NT2/D1 (cell line): ENCODE results near the gene KCNN3.
"Not testable (repeated sequence)": the region's sequence is repeated elsewhere in the genome, so short reads cannot be mapped to it uniquely, and the experiment has no call there.

Experiments used
- DNase-seq: peaks from one replicate; pipeline ENCODE4 v3.0.0-alpha.2; 2011; ENCODE audit warnings: low read depth, low spot score
- H3K27me3 ChIP-seq: 2 replicates; pipeline ENCODE4 v1.6.0; 2011; ENCODE audit warnings: mild to moderate bottlenecking; ENCODE audit not compliant: insufficient read length, insufficient read depth
- H3K36me3 ChIP-seq: 2 replicates; pipeline ENCODE4 v1.6.1; 2011; ENCODE audit warnings: mild to moderate bottlenecking, low read length, mixed read lengths; ENCODE audit not compliant: insufficient read depth, insufficient read length
- H3K4me1 ChIP-seq: 2 replicates; pipeline ENCODE4 v1.5.1; 2011; ENCODE audit not compliant: insufficient read depth, insufficient read length
- H3K4me3 ChIP-seq: 2 replicates; pipeline ENCODE4 v1.5.1; 2011; ENCODE audit warnings: low read depth; ENCODE audit not compliant: insufficient read length
- H3K9ac ChIP-seq: 2 replicates; pipeline ENCODE4 v1.6.0; 2011; ENCODE audit warnings: low read depth; ENCODE audit not compliant: insufficient read length
- H3K9me3 ChIP-seq: 2 replicates; pipeline ENCODE4 v1.5.1; 2011; ENCODE audit warnings: mild to moderate bottlenecking, low read length; ENCODE audit not compliant: insufficient read depth
- SUZ12 ChIP-seq: IDR thresholded peaks from 2 replicates; pipeline ENCODE4 v1.6.1; 2011; ENCODE audit not compliant: insufficient read length, insufficient read depth; ENCODE audit errors: extremely low read depth
- YY1 ChIP-seq: IDR thresholded peaks from 2 replicates; pipeline ENCODE4 v1.6.1; 2011; ENCODE audit not compliant: insufficient read length, insufficient read depth
- ZNF274 ChIP-seq: IDR thresholded peaks from 2 replicates; pipeline ENCODE4 v1.6.1; 2011; ENCODE audit warnings: mild to moderate bottlenecking, low read depth, low read length

Gene KCNN3

GRCh38 chr1:154870115-154870571, at the start of gene KCNN3:
KCNN3 (minus strand) TSS chr1:154870281; CDS start chr1:154869964, 317 bp downstream.
- DNase-seq = peak; percentile 98
- TF ChIP-seq ZNF274 (no peak), SUZ12 (no peak), YY1 (no peak)
- Histone ChIP-seq H3K9ac (peak within 1 kb of the TSS; percentile 63), H3K4me1 (peaks cover 31% of the 10 kb centered on the region), H3K36me3 (no peaks in the 10 kb centered on the region), H3K9me3 (no peaks in the 10 kb centered on the region), H3K27me3 (peaks cover 50% of the 10 kb centered on the region), H3K4me3 (peak within 1 kb of the TSS; percentile 54)

- Histone ChIP-seq H3K9ac (no peak overlapping the region), H3K27me3 (no peaks in the 10 kb centered on the region), H3K4me3 (no peak overlapping the region), H3K9me3 (peaks cover 15% of the 10 kb centered on the region), H3K36me3 (no peaks in the 10 kb centered on the region), H3K4me1 (no peaks in the 10 kb centered on the region)
- DNase-seq = no peak
- TF ChIP-seq SUZ12 = no peak
- no peak for TF ChIP-seq ZNF274
- TF ChIP-seq YY1 = no peak
These were observed 43.2 kb upstream of the KCNN3 start for GRCh38 chr1:154913273-154913672.

- Histone ChIP-seq H3K9me3 (peaks cover 21% of the 10 kb centered on the region), H3K4me1 (no peaks in the 10 kb centered on the region), H3K36me3 (no peaks in the 10 kb centered on the region), H3K9ac (no peak overlapping the region), H3K4me3 (no peak overlapping the region), H3K27me3 (no peaks in the 10 kb centered on the region)
- TF ChIP-seq YY1 (no peak), SUZ12 (no peak), ZNF274 (no peak)
- no peak for DNase-seq
These were observed 42.7 kb upstream of the KCNN3 start for GRCh38 chr1:154912755-154913154.

DNA sequence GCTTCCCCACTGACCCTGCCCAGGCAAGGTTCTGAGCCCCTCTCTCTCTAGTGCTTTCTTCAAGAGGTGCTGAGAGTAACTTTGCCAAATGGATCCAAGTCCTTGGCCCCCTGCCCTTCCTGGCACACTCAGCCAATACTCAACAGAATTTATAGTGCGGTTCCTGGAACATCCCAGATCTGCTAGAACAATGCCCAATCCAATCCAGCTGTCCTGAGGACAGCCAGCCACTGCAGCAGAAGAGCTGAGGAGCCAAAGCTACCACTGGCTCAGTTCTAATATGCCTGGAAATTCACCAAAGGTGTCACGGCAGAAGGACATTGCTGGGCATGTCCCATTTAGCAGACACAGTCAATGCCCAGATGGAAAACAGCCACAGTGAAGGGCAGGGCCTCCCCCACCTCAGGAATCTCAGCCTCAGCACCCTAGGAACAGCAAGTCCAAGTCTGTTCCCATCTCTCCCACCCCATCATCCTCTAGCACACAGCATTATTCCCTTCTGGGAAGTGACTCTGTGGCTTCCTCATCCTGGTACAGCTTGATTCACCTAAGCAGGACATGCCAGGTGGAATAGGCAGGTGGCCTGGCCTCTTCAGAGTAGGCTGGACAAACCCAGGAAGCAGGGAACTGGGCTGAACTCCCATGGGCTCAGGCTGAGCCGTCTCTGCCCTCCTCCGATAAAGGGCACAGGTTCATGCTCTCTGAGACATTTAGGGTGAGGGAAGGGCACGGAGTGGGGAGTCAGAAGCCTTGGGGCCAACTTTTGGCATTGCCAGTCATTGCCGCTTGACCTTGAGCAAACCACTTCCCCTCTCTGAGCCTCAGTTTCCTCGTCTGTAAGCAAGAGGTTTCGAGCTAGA, 41.8 kb upstream of the KCNN3 start:
- H3K4me1 ChIP-seq = no peaks in the 10 kb centered on the region
- DNase-seq = no peak
- no peak overlapping the region for H3K4me3 ChIP-seq
- no peaks in the 10 kb centered on the region for H3K27me3 ChIP-seq
- no peak overlapping the region for H3K9ac ChIP-seq
- no peak for TF ChIP-seq YY1
- no peak for TF ChIP-seq ZNF274
- TF ChIP-seq SUZ12 = no peak
- peaks cover 28% of the 10 kb centered on the region for H3K9me3 ChIP-seq
- H3K36me3 ChIP-seq = no peaks in the 10 kb centered on the region

- no peak for DNase-seq
- Histone ChIP-seq H3K4me1 (no peaks in the 10 kb centered on the region), H3K4me3 (no peak overlapping the region), H3K36me3 (no peaks in the 10 kb centered on the region), H3K9me3 (peaks cover 31% of the 10 kb centered on the region), H3K9ac (no peak overlapping the region), H3K27me3 (no peaks in the 10 kb centered on the region)
- TF ChIP-seq YY1 (no peak), SUZ12 (no peak), ZNF274 (no peak)
These were observed 40.8 kb upstream of the KCNN3 start for GRCh38 chr1:154910851-154911250.

GRCh38 chr1:154908937-154909336, 38.9 kb upstream of the KCNN3 start:
- Histone ChIP-seq H3K4me1 (no peaks in the 10 kb centered on the region), H3K4me3 (no peak overlapping the region)
- TF ChIP-seq ZNF274 = no peak
- TF ChIP-seq SUZ12 = no peak
- TF ChIP-seq YY1 = no peak

DNA sequence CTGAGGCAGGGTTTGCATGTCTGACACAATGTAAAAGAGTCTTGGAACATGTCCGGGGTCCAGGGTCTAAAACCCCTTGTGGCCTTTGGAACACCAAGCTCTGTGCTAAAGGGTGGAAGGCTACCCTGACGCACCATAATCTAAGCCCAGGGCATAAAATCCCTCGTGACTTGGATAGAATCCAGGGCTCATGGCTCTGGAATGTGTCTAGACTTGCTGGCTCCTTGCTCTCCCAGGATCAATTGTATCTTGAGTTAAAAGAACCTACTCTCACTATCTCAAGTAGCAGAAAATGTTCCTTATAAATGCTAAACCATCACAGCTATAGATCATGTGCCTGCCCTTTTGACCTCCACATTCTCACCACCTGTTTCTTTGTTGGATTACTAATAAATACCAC, 38.0 kb upstream of the KCNN3 start:
- not testable (repeated sequence) for DNase-seq, H3K4me1 ChIP-seq, H3K4me3 ChIP-seq, H3K9ac ChIP-seq, H3K36me3 ChIP-seq, H3K27me3 ChIP-seq
- peaks cover 31% of the 10 kb centered on the region for H3K9me3 ChIP-seq

More at GRCh38 chr1:154908937-154909336, 38.9 kb upstream of the KCNN3 start:
- H3K9me3 ChIP-seq = peaks cover 31% of the 10 kb centered on the region
- no peaks in the 10 kb centered on the region for H3K36me3 ChIP-seq
- no peaks in the 10 kb centered on the region for H3K27me3 ChIP-seq
- no peak for DNase-seq
- H3K9ac ChIP-seq = no peak overlapping the region

DNA sequence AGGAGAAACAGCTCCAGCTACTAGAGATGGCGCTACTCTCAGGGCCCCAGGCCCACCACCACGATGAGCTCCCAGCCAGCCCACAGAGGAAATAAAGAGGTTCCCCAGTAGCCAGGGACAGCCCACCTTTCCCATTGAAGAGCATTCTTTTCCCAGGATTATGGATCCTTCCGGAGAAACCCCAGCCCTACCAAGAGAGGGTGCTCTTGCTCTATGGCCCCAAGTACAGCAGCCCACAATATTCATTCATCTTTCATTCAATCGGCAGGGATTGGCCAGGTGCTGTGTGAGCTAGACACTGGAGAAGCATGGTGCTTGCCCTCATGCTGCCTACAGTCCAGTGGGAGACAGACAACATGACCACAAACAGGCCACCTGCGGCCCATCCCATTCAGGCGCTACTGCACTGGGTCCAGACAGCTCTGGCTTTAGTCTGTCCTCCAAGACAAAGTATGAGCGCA, 36.6 kb upstream of the KCNN3 start:
- peaks cover 31% of the 10 kb centered on the region for H3K9me3 ChIP-seq
- TF ChIP-seq ZNF274 = no peak
- TF ChIP-seq SUZ12 = no peak
- TF ChIP-seq YY1 = no peak
- no peaks in the 10 kb centered on the region for H3K27me3 ChIP-seq
- H3K9ac ChIP-seq = no peak overlapping the region
- no peak for DNase-seq
- no peaks in the 10 kb centered on the region for H3K4me1 ChIP-seq
- H3K36me3 ChIP-seq = no peaks in the 10 kb centered on the region
- H3K4me3 ChIP-seq = no peak overlapping the region
